ENCODE data around the gene SZRD1. TPM values are rescaled to one million over a fixed set of nuclear protein-coding genes. Genes with fewer than 3 reads are reported as not detected.

Gene SZRD1
- total and polyA plus RNA-seq, 2 donors (not counting 1 experiment from before 2014, with no cell fraction given), result 92.4 to 110 TPM

DNA sequence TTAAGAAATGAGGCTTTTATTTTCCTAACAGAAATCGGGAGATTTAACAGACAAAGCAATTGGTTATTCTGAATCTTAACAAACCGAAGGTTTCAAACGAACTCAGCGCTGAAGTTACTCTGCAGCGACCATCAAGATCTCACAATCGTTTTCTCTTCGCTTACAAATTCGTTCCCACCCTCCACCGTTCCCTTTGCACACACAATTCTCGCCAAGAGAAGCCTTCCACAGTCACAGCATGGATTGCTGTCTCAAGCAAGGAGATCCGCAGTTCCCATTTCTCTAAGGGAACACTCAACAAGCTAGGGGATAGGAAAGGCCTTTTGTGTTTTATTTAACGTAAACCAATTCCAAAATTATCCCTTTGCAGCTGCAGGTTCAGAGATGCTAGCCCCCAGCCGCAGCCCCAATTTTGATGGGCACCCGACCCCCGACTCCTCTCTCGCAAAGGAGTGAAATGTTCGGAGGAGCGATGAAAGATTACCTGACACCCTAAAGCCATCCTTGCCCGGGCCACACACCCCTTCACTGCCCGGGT lies 15.5 kb upstream of the SZRD1 start:
- no peak for TF ChIP-seq EZH2 (IDR thresholded peaks at IDR 0.05; ENCODE audit: borderline replicate concordance, insufficient read depth, low read depth, low read length, poor library complexity, severe bottlenecking)
- no peak for TF ChIP-seq CTCF (IDR thresholded peaks at IDR 0.05)
- WGBS (ENCODE audit: insufficient coverage), result 0% methylated on average over 13 of the region's 20 CpGs
- Histone ChIP-seq H3K4me1 (ENCODE audit: control insufficient read depth in 2 of 2, insufficient read depth in 2 of 2, low read length in 2 of 2) (peaks cover 19 to 30% of the 10 kb centered on the region in 2 donors), H3K27ac (ENCODE audit: low read length in 2 of 2) (peak overlapping the region; percentile 84 to 87), H3K79me2 (ENCODE audit: control insufficient read depth, insufficient read depth, low read length) (peaks cover 56% of the 10 kb centered on the region), H3K4me2 (replicated peaks; ENCODE audit: low read depth, low read length, poor library complexity, severe bottlenecking) (peak overlapping the region; percentile 94), H2AFZ (ENCODE audit: insufficient read depth, low read depth, low read length, poor library complexity, severe bottlenecking) (peak overlapping the region; percentile 95), H4K20me1 (ENCODE audit: control insufficient read depth, insufficient read depth, low read length, poor library complexity, severe bottlenecking) (peaks cover 21% of the 10 kb centered on the region), H3K36me3 (replicated peaks in 1 of 2; ENCODE audit: control extremely low read depth in 1 of 2, control insufficient read depth in 1 of 2, extremely low read depth in 1 of 2, insufficient read depth in 2 of 2, low read length in 1 of 2) (no peaks in the 10 kb centered on the region), H3K9me3 (ENCODE audit: control extremely low read depth in 1 of 3, control insufficient read depth in 2 of 3, insufficient read depth in 1 of 3, low read length in 2 of 3) (no peaks in the 10 kb centered on the region), H3K9ac (ENCODE audit: low read length) (peak overlapping the region; percentile 91), H3K4me3 (ENCODE audit: control extremely low read depth in 1 of 5, extremely low read depth in 1 of 5, insufficient read depth in 1 of 5, low read depth in 2 of 5, low read length in 4 of 5) (peak overlapping the region; percentile 66 to 99 (median 81)), H3K27me3 (replicated peaks in 1 of 4; ENCODE audit: control extremely low read depth in 1 of 4, control insufficient read depth in 3 of 4, insufficient read depth in 4 of 4, low read length in 3 of 4) (no peaks in the 10 kb centered on the region)
- DNase-seq (no peak), ATAC-seq (ENCODE audit: low read depth) (no peak)
- H3K27me3 Mint-ChIP-seq, result no peaks in the 10 kb centered on the region
- ChIA-PET POLR2A (interaction anchor here (0.6 to 1.8 kb wide), 3 partner anchors 14 to 264 kb away, joined by 4 to 6 read pairs (median 5); no protein-coding TSS in a partner anchor), CTCF (interaction anchor here (0.6 to 4.7 kb wide), 6 partner anchors 12 to 273 kb away, joined by 3 to 52 read pairs (median 4); partner anchors contain the start of gene NECAP2)
- peak overlapping the region; percentile 92 for H3K27ac Mint-ChIP-seq
- H3K4me3 Mint-ChIP-seq, result peak overlapping the region; percentile 84
- intact Hi-C loops (cut with micrococcal nuclease), result loop anchor here (5.0 kb wide), 2 partner anchors 91 to 134 kb away; partner anchors contain the start of gene NECAP2
- H3K9me3 Mint-ChIP-seq (ENCODE audit: insufficient read depth), result no peaks in the 10 kb centered on the region
- H3K4me1 Mint-ChIP-seq, result peaks cover 24% of the 10 kb centered on the region

Data from B cell (primary cell).